ELF-1 (cell line): Measurements from ENCODE around the gene ZBTB21.

Source experiments
- DNase-seq: peaks from one replicate; pipeline ENCODE4 v3.0.0-alpha.2; 2016; ENCODE audit warnings: low read depth, low spot score

Gene ZBTB21

GRCh38 chr21:42021371-42022090, 11.4 kb upstream of the ZBTB21 start:
- peak; percentile 82 for DNase-seq

GRCh38 chr21:42019706-42020105, 9.5 kb upstream of the ZBTB21 start:
- no peak for DNase-seq

- DNase-seq, result no peak
Measured at GRCh38 chr21:42019101-42019605, 9.0 kb upstream of the ZBTB21 start.

- no peak for DNase-seq
Measured at GRCh38 chr21:42017022-42017421, 6.9 kb upstream of the ZBTB21 start.

GRCh38 chr21:42016364-42016985, 6.3 kb upstream of the ZBTB21 start:
- no peak for DNase-seq

- no peak for DNase-seq
Measured at GRCh38 chr21:42013931-42014330, 3.8 kb upstream of the ZBTB21 start.

GRCh38 chr21:42013376-42013775, 3.2 kb upstream of the ZBTB21 start:
- no peak for DNase-seq

- no peak for DNase-seq
Measured at GRCh38 chr21:42012763-42013329, 2.7 kb upstream of the ZBTB21 start.

GRCh38 chr21:42012344-42012743, 2.2 kb upstream of the ZBTB21 start:
- no peak for DNase-seq

GRCh38 chr21:42010507-42011495, 641 bp upstream of the ZBTB21 start:
- peak; percentile 63 for DNase-seq

- DNase-seq, result peak; percentile 64
Measured at GRCh38 chr21:42009018-42009830, 936 bp downstream of the ZBTB21 start.

- DNase-seq, result no peak
Measured at GRCh38 chr21:42007356-42007940, 2.7 kb downstream of the ZBTB21 start.

- no peak for DNase-seq
Measured at GRCh38 chr21:42006765-42007164, 3.4 kb downstream of the ZBTB21 start.

GRCh38 chr21:42004406-42005199, 5.6 kb downstream of the ZBTB21 start:
- no peak for DNase-seq

- DNase-seq, result no peak
Measured at GRCh38 chr21:42003051-42003461, 7.1 kb downstream of the ZBTB21 start.

- DNase-seq, result no peak
Measured at GRCh38 chr21:42002421-42002958, 7.7 kb downstream of the ZBTB21 start.

GRCh38 chr21:42001781-42002180, 8.4 kb downstream of the ZBTB21 start:
- DNase-seq, result no peak

GRCh38 chr21:42000908-42001307, 9.3 kb downstream of the ZBTB21 start:
- DNase-seq, result no peak

GRCh38 chr21:41997657-41998056, 12.5 kb downstream of the ZBTB21 start:
- DNase-seq, result no peak
